K562 (cell line): ENCODE measurements around the gene MADD. TPM values are rescaled to one million over a fixed set of nuclear protein-coding genes. Genes with fewer than 3 reads are reported as not detected.

Experiments
- ARHGAP35 ChIP-seq: fragments of 450-650 bp; IDR thresholded peaks from 2 replicates; pipeline ENCODE4 v1.6.1; 2018; ENCODE audit not compliant: partially characterized antibody
- ARID3B ChIP-seq: fragments of 250-450 bp; sonication (Bioruptor Pico); IDR thresholded peaks from 2 replicates; pipeline ENCODE4 v1.4.0; 2020; ENCODE audit warnings: borderline replicate concordance
- ATF2 ChIP-seq: sonication (generic); formaldehyde crosslinking; IDR thresholded peaks from 2 replicates; pipeline ENCODE4 v1.8.1; 2022; ENCODE audit warnings: missing genetic modification reagents
- ATF6 ChIP-seq: sonication (generic); formaldehyde crosslinking; IDR thresholded peaks from 2 replicates; pipeline ENCODE4 v1.4.0; 2020; ENCODE audit warnings: mild to moderate bottlenecking, missing genetic modification reagents
- ESRRA ChIP-seq: fragments of 450-650 bp; IDR thresholded peaks from 2 replicates; pipeline ENCODE4 v1.6.1; 2014; ENCODE audit warnings: low read depth, mild to moderate bottlenecking, moderate library complexity, borderline replicate concordance
- FIP1L1 ChIP-seq: fragments of 200-400 bp; formaldehyde crosslinking; IDR thresholded peaks from 2 replicates; pipeline ENCODE4 v1.6.1; 2018; ENCODE audit warnings: mild to moderate bottlenecking, low read depth, low read length; ENCODE audit not compliant: poor library complexity, severe bottlenecking
- HDAC8 ChIP-seq: fragments of 450-650 bp; IDR thresholded peaks from 2 replicates; pipeline ENCODE4 v1.6.1; 2016; ENCODE audit warnings: mild to moderate bottlenecking, missing genetic modification characterization, moderate library complexity, missing compliant biosample characterization
- L3MBTL2 ChIP-seq: fragments of 450-650 bp; IDR thresholded peaks from 2 replicates; pipeline ENCODE4 v1.6.1; 2016; ENCODE audit warnings: mild to moderate bottlenecking, moderate library complexity
- MAFF ChIP-seq: IDR thresholded peaks from 2 replicates; pipeline ENCODE4 v1.6.1; 2012; ENCODE audit warnings: low read length, improper control_type of control experiment
- MBD2 ChIP-seq: sonication (generic); IDR thresholded peaks from 2 replicates; pipeline ENCODE4 v1.6.1; 2016; ENCODE audit warnings: low read depth, borderline replicate concordance
- MTA2 ChIP-seq: fragments of 450-650 bp; IDR thresholded peaks from 2 replicates; pipeline ENCODE4 v1.6.1; 2016; ENCODE audit warnings: low read depth
- NFE2L1 ChIP-seq: fragments of 450-650 bp; IDR thresholded peaks from 2 replicates; pipeline ENCODE4 v1.6.1; 2016; ENCODE audit warnings: missing genetic modification characterization, low read depth, mild to moderate bottlenecking, missing compliant biosample characterization, moderate library complexity, borderline replicate concordance
- PHF21A ChIP-seq: fragments of 450-650 bp; IDR thresholded peaks from 2 replicates; pipeline ENCODE4 v1.6.1; 2017; ENCODE audit warnings: low read depth, borderline replicate concordance
- RBBP5 ChIP-seq: fragments of 200-600 bp; sonication (generic); IDR thresholded peaks from 2 replicates; pipeline ENCODE4 v1.6.1; 2012; ENCODE audit warnings: borderline replicate concordance, mild to moderate bottlenecking, low read length, control low read depth, inconsistent platforms; ENCODE audit not compliant: insufficient read depth, poor library complexity, severe bottlenecking
- RBM14 ChIP-seq: fragments of 200-400 bp; formaldehyde crosslinking; IDR thresholded peaks from 2 replicates; pipeline ENCODE4 v1.6.1; 2018; ENCODE audit warnings: low read depth, mild to moderate bottlenecking, low read length, moderate library complexity, borderline replicate concordance; ENCODE audit not compliant: insufficient read depth
- SIN3B ChIP-seq: fragments of 450-650 bp; IDR thresholded peaks from 2 replicates; pipeline ENCODE4 v1.6.1; 2017; ENCODE audit warnings: low read depth, mild to moderate bottlenecking, moderate library complexity
- TEAD1 ChIP-seq, 2 experiments: fragments of 450-650 bp in 1 of 2; sonication (generic) in 1 of 2; formaldehyde crosslinking; IDR thresholded peaks; 2 replicates each; pipeline versions ENCODE4 v1.4.0 to v1.8.0; 2020 to 2022; ENCODE audit warnings: mild to moderate bottlenecking in 2 of 2, missing genetic modification reagents in 1 of 2
- TEAD2 ChIP-seq: fragments of 450-650 bp; IDR thresholded peaks from 2 replicates; pipeline ENCODE4 v1.6.1; 2016; ENCODE audit warnings: missing genetic modification characterization, control low read depth, missing compliant biosample characterization
- ZNF133 ChIP-seq: fragments of 250-450 bp; sonication (Bioruptor Pico); IDR thresholded peaks from 2 replicates; pipeline ENCODE4 v1.4.0; 2020; ENCODE audit warnings: mild to moderate bottlenecking
- ZNF696 ChIP-seq: fragments of 250-450 bp; sonication (Bioruptor Pico); conservative IDR thresholded peaks from 2 replicates; pipeline ENCODE4 v1.4.0; 2020; ENCODE audit warnings: mild to moderate bottlenecking, moderate library complexity
- ZNF75A ChIP-seq: fragments of 450-650 bp; formaldehyde crosslinking; IDR thresholded peaks from 2 replicates; pipeline ENCODE4 v1.4.0; 2020; ENCODE audit warnings: mild to moderate bottlenecking
- polyA plus RNA-seq, 8 experiments: library from polyadenylated mRNA; depleted of rRNA in 4 of 8; stranded (reverse) in 5 of 8; unstranded in 3 of 8; fragments of >200 nt; fragmentation: Nextera tagmentation in 2 of 8; fragmentation: Illumina TruSeq in 1 of 8; extraction: Ambion mirVana in 2 of 8; extraction: Trizol in 1 of 8; gene quantifications; 2 replicates each; pipeline versions ENCODE4 v1.2.1 to v1.2.3, GENCODE V29; 2011 to 2014; ENCODE audit warnings: inconsistent platforms in 1 of 8, missing spikeins in 1 of 8
- total RNA-seq, 7 experiments: library from RNA; depleted of rRNA in 6 of 7; stranded (reverse); fragments of >200 nt in 6 of 7; fragmentation: Illumina TruSeq in 2 of 7; extraction: Trizol in 2 of 7; gene quantifications; 2 replicates each; pipeline versions ENCODE4 v1.2.1 to v1.2.3, GENCODE V29; 2011 to 2021; ENCODE audit warnings: low replicate concordance in 1 of 7
- TF ChIP-seq, protein P1 (sequence below): fragments of 250-450 bp; sonication (Bioruptor Pico); IDR thresholded peaks from 2 replicates; pipeline ENCODE4 v1.9.0; 2021; ENCODE audit warnings: mild to moderate bottlenecking, inconsistent platforms

Gene MADD
- total and polyA plus RNA-seq, 9 of the 15 experiments (the other 6 are each of a cell fraction or from before 2014, with no cell fraction given) = 0.68 to 57.6 (median 33.6) TPM

- TF ChIP-seq RBM14 = no peak
- TF ChIP-seq MTA2 = no peak
- TF ChIP-seq ESRRA = no peak
- no peak for TF ChIP-seq TEAD2 (tag)
- TF ChIP-seq HDAC8 (tag) = no peak
- peak; percentile 63; the same call in 1 of the 2 replicates for TF ChIP-seq MBD2
- TF ChIP-seq RBBP5 = no peak
- no peak for TF ChIP-seq NFE2L1 (tag)
- no peak for TF ChIP-seq ATF6
- no peak for TF ChIP-seq ATF2 (CRISPR knock-in tag)
- TF ChIP-seq ARID3B (CRISPR knock-in tag) = no peak
- TF ChIP-seq ZNF133 (CRISPR knock-in tag) = no peak
- TF ChIP-seq ZNF696 = no peak
- no peak for TF ChIP-seq ZNF75A
- TF ChIP-seq TEAD1 (CRISPR knock-in tag; IDR thresholded peaks at IDR 0.05) = no peak; a peak in 1 of 4 replicates
- no peak for TF ChIP-seq PHF21A
- peak; percentile 52 for TF ChIP-seq FIP1L1
- TF ChIP-seq L3MBTL2 = no peak
- no peak for TF ChIP-seq MAFF
- peak; percentile 26; the same call in 1 of the 2 replicates for TF ChIP-seq SIN3B
- TF ChIP-seq ARHGAP35 = no peak
- TF ChIP-seq, protein P1, sequence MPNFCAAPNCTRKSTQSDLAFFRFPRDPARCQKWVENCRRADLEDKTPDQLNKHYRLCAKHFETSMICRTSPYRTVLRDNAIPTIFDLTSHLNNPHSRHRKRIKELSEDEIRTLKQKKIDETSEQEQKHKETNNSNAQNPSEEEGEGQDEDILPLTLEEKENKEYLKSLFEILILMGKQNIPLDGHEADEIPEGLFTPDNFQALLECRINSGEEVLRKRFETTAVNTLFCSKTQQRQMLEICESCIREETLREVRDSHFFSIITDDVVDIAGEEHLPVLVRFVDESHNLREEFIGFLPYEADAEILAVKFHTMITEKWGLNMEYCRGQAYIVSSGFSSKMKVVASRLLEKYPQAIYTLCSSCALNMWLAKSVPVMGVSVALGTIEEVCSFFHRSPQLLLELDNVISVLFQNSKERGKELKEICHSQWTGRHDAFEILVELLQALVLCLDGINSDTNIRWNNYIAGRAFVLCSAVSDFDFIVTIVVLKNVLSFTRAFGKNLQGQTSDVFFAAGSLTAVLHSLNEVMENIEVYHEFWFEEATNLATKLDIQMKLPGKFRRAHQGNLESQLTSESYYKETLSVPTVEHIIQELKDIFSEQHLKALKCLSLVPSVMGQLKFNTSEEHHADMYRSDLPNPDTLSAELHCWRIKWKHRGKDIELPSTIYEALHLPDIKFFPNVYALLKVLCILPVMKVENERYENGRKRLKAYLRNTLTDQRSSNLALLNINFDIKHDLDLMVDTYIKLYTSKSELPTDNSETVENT (CRISPR knock-in tag) = 0 out of 2 replicates have a peak, but pooled peaks have one; percentile 25
Observed at GRCh38 chr11:47269829-47270305, at the start of gene MADD (continued).
